B cell (primary cell): Measurements from ENCODE around the gene MEF2C. TPM values are rescaled to one million over a fixed set of nuclear protein-coding genes. Genes with fewer than 3 reads are reported as not detected.

ENCODE experiments used
- ATAC-seq: fragments of 200-7000 bp; cut with Tn5 transposase; one replicate; pipeline ENCODE4 v1.10.0; 2021; ENCODE audit warnings: low read depth, mild to moderate bottlenecking, moderate number of reproducible peaks, moderate library complexity
- CTCF ChIA-PET: fragments of 350-600 bp; sonication (Branson Sonifier 250); formaldehyde crosslinking; loops from one replicate; lab custom pipeline; 2021; ENCODE audit warnings: antibody characterized with exemption, inconsistent platforms; lab: Charles Lee
- POLR2A ChIA-PET: fragments of 350-600 bp; sonication (Branson Sonifier 250); formaldehyde crosslinking; loops from one replicate; lab custom pipeline; 2021; ENCODE audit warnings: antibody characterized with exemption; lab: Charles Lee
- DNase-seq: peaks from one replicate; pipeline ENCODE4 v3.0.0; 2013
- H2AFZ ChIP-seq: 2 replicates; pipeline ENCODE4 v1.6.1; 2012; ENCODE audit warnings: mild to moderate bottlenecking, low read depth, low read length; ENCODE audit not compliant: insufficient read depth, poor library complexity, severe bottlenecking
- H3K27ac ChIP-seq, 2 donors: 1 replicate in 1 of 2; 2 replicates in 1 of 2; pipeline ENCODE4 v1.5.1; 2012 to 2013; ENCODE audit warnings: low read length in 2 of 2, mild to moderate bottlenecking in 2 of 2, moderate library complexity in 1 of 2
- H3K27me3 ChIP-seq, 4 experiments: fragments of 200-600 bp in 1 of 4; sonication (generic) in 1 of 4; replicated peaks in 1 of 4; 1 replicate in 2 of 4; 2 replicates in 2 of 4; pipeline versions ENCODE4 v1.6.1 to v1.7.0; 2013 to 2016; ENCODE audit warnings: low read length in 3 of 4, mild to moderate bottlenecking in 2 of 4, mixed read lengths in 1 of 4, moderate library complexity in 1 of 4; ENCODE audit not compliant: insufficient read depth in 4 of 4, control insufficient read depth in 3 of 4; ENCODE audit errors: control extremely low read depth in 1 of 4
- H3K36me3 ChIP-seq, 2 experiments: replicated peaks in 1 of 2; 1 replicate in 1 of 2; 2 replicates in 1 of 2; pipeline versions ENCODE4 v1.6.1 to v1.7.1; 2013; ENCODE audit warnings: low read length in 1 of 2; ENCODE audit not compliant: insufficient read depth in 2 of 2, control insufficient read depth in 1 of 2; ENCODE audit errors: control extremely low read depth in 1 of 2, extremely low read depth in 1 of 2
- H3K4me1 ChIP-seq, 2 donors: fragments of 200-600 bp in 1 of 2; sonication (generic) in 1 of 2; 1 replicate in 1 of 2; 2 replicates in 1 of 2; pipeline versions ENCODE4 v1.5.1 to v1.6.1; 2013 to 2017; ENCODE audit warnings: low read length in 2 of 2; ENCODE audit not compliant: control insufficient read depth in 2 of 2, insufficient read depth in 2 of 2
- H3K4me2 ChIP-seq: replicated peaks from 2 replicates; pipeline ENCODE3; 2012; ENCODE audit warnings: mild to moderate bottlenecking, low read depth, low read length; ENCODE audit not compliant: poor library complexity, severe bottlenecking
- H3K4me3 ChIP-seq, 5 experiments: fragments of 200-600 bp in 1 of 5; sonication (generic) in 1 of 5; 1 replicate in 3 of 5; 2 replicates in 2 of 5; pipeline versions ENCODE4 v1.5.1 to v1.7.0; 2011 to 2016; ENCODE audit warnings: low read length in 4 of 5, mild to moderate bottlenecking in 4 of 5, low read depth in 2 of 5, control low read depth in 1 of 5, moderate library complexity in 1 of 5; ENCODE audit not compliant: insufficient read depth in 1 of 5; ENCODE audit errors: control extremely low read depth in 1 of 5, extremely low read depth in 1 of 5
- H3K79me2 ChIP-seq: fragments of 200-600 bp; sonication (generic); one replicate; pipeline ENCODE4 v1.6.0; 2016; ENCODE audit warnings: low read length; ENCODE audit not compliant: control insufficient read depth, insufficient read depth
- H3K9ac ChIP-seq: fragments of 200-600 bp; sonication (generic); 2 replicates; pipeline ENCODE4 v1.6.1; 2017; ENCODE audit warnings: mild to moderate bottlenecking, low read length, moderate library complexity
- H3K9me3 ChIP-seq, 3 donors: one replicate each; pipeline versions ENCODE4 v1.6.1 to v1.7.1; 2013; ENCODE audit warnings: low read length in 2 of 3; ENCODE audit not compliant: control insufficient read depth in 2 of 3, insufficient read depth in 1 of 3; ENCODE audit errors: control extremely low read depth in 1 of 3
- H4K20me1 ChIP-seq: 2 replicates; pipeline ENCODE4 v1.6.0; 2012; ENCODE audit warnings: mild to moderate bottlenecking, low read length; ENCODE audit not compliant: insufficient read depth, control insufficient read depth, poor library complexity, severe bottlenecking
- H3K27ac Mint-ChIP-seq: one replicate; pipeline ENCODE4 v1.8.0; 2021; ENCODE audit warnings: mixed read lengths
- H3K27me3 Mint-ChIP-seq: one replicate; pipeline ENCODE4 v1.8.0; 2021; ENCODE audit warnings: mixed read lengths
- H3K4me1 Mint-ChIP-seq: one replicate; pipeline ENCODE4 v1.8.0; 2021; ENCODE audit warnings: mixed read lengths
- H3K4me3 Mint-ChIP-seq: one replicate; pipeline ENCODE4 v1.8.0; 2021; ENCODE audit warnings: mixed read lengths
- H3K9me3 Mint-ChIP-seq: one replicate; pipeline ENCODE4 v1.8.0; 2022; ENCODE audit warnings: mixed read lengths; ENCODE audit not compliant: insufficient read depth
- EZH2 ChIP-seq: IDR thresholded peaks from 2 replicates; pipeline ENCODE4 v1.6.1; 2012; ENCODE audit warnings: borderline replicate concordance, low read depth, mild to moderate bottlenecking, moderate library complexity, low read length; ENCODE audit not compliant: insufficient read depth, poor library complexity, severe bottlenecking
- WGBS: methylation state at CpG from one replicate; pipeline ENCODE4 v1.1.5; 2013; ENCODE audit warnings: missing lambda C conversion rate; ENCODE audit not compliant: insufficient coverage; 5-methylcytosine and 5-hydroxymethylcytosine counted together
- intact Hi-C: fragments of 100-400 bp; cut with micrococcal nuclease; formaldehyde crosslinking; loops from one replicate; pipeline ENCODE4 v1.10.0; 2022
- polyA plus RNA-seq: library from polyadenylated mRNA; depleted of rRNA; stranded (reverse); fragments of >200 nt; gene quantifications from 2 replicates; pipeline ENCODE4 v1.2.3, GENCODE V29; 2012
- total RNA-seq, 2 donors: library from RNA; stranded (reverse); fragments of 120-200 nt in 1 of 2; gene quantifications; 1 replicate in 1 of 2; 2 replicates in 1 of 2; pipeline versions ENCODE4 v1.2.3 to v1.2.4, GENCODE V29; 2013 to 2022
- TF ChIP-seq, protein P1 (sequence below): fragments of 200-600 bp; IDR thresholded peaks from one replicate; pipeline ENCODE4 v1.8.0; 2022; ENCODE audit warnings: antibody characterized with exemption, mild to moderate bottlenecking

Gene MEF2C
- total and polyA plus RNA-seq, 2 donors (not counting 1 experiment from before 2014, with no cell fraction given): 97.4 to 354 TPM

GRCh38 chr5:88669371-88670050 lies 213.5 kb downstream of the MEF2C start:
- no peak for DNase-seq
- no peak overlapping the region for H3K4me3 ChIP-seq
- H3K27ac ChIP-seq: no peak overlapping the region
- peaks cover 4 to 37% (median 23%) of the 10 kb centered on the region in 3 donors for H3K9me3 ChIP-seq
- H3K4me3 Mint-ChIP-seq: no peak overlapping the region
- no peak overlapping the region for H3K9ac ChIP-seq
- H2AFZ ChIP-seq: no peak overlapping the region
- POLR2A ChIA-PET: no interaction called here
- H3K4me2 ChIP-seq: no peak overlapping the region
- no CpG with 5 or more reads among the region's 3 CpGs for WGBS
- no peaks in the 10 kb centered on the region for H4K20me1 ChIP-seq
- TF ChIP-seq, protein P1, sequence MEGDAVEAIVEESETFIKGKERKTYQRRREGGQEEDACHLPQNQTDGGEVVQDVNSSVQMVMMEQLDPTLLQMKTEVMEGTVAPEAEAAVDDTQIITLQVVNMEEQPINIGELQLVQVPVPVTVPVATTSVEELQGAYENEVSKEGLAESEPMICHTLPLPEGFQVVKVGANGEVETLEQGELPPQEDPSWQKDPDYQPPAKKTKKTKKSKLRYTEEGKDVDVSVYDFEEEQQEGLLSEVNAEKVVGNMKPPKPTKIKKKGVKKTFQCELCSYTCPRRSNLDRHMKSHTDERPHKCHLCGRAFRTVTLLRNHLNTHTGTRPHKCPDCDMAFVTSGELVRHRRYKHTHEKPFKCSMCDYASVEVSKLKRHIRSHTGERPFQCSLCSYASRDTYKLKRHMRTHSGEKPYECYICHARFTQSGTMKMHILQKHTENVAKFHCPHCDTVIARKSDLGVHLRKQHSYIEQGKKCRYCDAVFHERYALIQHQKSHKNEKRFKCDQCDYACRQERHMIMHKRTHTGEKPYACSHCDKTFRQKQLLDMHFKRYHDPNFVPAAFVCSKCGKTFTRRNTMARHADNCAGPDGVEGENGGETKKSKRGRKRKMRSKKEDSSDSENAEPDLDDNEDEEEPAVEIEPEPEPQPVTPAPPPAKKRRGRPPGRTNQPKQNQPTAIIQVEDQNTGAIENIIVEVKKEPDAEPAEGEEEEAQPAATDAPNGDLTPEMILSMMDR: no peak
- no peak for TF ChIP-seq EZH2
- H3K79me2 ChIP-seq: no peaks in the 10 kb centered on the region
- H3K36me3 ChIP-seq: no peaks in the 10 kb centered on the region
- H3K9me3 Mint-ChIP-seq: peaks cover 3% of the 10 kb centered on the region
- H3K27ac Mint-ChIP-seq: peak overlapping the region; percentile 41
- H3K27me3 ChIP-seq: peaks cover 2 to 98% (median 85%) of the 10 kb centered on the region in 4 experiments
- CTCF ChIA-PET: interaction anchor here (1.2 to 1.9 kb wide), 2 partner anchors 10 to 21 kb away, joined by 3 to 10 read pairs; no protein-coding TSS in a partner anchor
- no peak for ATAC-seq
- H3K4me1 ChIP-seq: peaks cover 29 to 63% of the 10 kb centered on the region in 2 donors
- intact Hi-C loops: loop anchor here (5.0 to 10.0 kb wide), 3 partner anchors 395 to 1255 kb away; partner anchors contain the start of gene CCNH
- peaks cover 90% of the 10 kb centered on the region for H3K27me3 Mint-ChIP-seq
- peaks cover 35% of the 10 kb centered on the region for H3K4me1 Mint-ChIP-seq
